ENCODE measurements around the gene IKZF2. TPM values are rescaled to one million over a fixed set of nuclear protein-coding genes. Genes with fewer than 3 reads are reported as not detected.

IKZF2 gene
- total RNA-seq, 2 experiments from 2014 or later: 20.0 to 45.1 TPM

DNA sequence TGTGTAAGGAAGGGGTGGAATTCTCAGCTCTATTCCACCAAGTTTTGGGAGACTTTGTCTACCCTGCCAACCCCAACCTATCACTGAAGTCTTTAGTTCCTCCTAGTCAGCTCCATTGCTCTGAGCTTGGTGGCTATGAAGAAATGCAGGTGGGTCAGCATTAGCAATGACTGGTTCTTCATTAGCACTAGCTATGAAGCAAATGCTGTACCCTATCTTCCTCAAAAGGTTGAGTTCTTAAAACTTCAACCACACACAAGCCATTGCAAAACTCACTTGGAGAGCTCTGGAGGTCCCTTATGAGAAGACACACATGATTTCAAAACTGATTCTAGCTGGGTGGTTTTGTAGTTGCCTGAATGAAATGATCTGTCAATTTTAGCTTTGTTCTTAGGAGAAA is 193.8 kb downstream of the IKZF2 start:
- intact Hi-C loops (cut with micrococcal nuclease; ENCODE audit: unreplicated experiment): no loop called here
- TF ChIP-seq EZH2phosphoT487 (IDR thresholded peaks at IDR 0.05; ENCODE audit: borderline replicate concordance, low read depth, low read length): no peak
- TF ChIP-seq, protein P1, sequence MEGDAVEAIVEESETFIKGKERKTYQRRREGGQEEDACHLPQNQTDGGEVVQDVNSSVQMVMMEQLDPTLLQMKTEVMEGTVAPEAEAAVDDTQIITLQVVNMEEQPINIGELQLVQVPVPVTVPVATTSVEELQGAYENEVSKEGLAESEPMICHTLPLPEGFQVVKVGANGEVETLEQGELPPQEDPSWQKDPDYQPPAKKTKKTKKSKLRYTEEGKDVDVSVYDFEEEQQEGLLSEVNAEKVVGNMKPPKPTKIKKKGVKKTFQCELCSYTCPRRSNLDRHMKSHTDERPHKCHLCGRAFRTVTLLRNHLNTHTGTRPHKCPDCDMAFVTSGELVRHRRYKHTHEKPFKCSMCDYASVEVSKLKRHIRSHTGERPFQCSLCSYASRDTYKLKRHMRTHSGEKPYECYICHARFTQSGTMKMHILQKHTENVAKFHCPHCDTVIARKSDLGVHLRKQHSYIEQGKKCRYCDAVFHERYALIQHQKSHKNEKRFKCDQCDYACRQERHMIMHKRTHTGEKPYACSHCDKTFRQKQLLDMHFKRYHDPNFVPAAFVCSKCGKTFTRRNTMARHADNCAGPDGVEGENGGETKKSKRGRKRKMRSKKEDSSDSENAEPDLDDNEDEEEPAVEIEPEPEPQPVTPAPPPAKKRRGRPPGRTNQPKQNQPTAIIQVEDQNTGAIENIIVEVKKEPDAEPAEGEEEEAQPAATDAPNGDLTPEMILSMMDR (conservative IDR thresholded peaks at IDR 0.05; ENCODE audit: low read length): no peak
- POLR2A ChIA-PET: interaction anchor here (1.1 to 2.5 kb wide), 11 partner anchors 10 to 192 kb away, joined by 3 to 9 read pairs (median 5); no protein-coding TSS in a partner anchor

DNA sequence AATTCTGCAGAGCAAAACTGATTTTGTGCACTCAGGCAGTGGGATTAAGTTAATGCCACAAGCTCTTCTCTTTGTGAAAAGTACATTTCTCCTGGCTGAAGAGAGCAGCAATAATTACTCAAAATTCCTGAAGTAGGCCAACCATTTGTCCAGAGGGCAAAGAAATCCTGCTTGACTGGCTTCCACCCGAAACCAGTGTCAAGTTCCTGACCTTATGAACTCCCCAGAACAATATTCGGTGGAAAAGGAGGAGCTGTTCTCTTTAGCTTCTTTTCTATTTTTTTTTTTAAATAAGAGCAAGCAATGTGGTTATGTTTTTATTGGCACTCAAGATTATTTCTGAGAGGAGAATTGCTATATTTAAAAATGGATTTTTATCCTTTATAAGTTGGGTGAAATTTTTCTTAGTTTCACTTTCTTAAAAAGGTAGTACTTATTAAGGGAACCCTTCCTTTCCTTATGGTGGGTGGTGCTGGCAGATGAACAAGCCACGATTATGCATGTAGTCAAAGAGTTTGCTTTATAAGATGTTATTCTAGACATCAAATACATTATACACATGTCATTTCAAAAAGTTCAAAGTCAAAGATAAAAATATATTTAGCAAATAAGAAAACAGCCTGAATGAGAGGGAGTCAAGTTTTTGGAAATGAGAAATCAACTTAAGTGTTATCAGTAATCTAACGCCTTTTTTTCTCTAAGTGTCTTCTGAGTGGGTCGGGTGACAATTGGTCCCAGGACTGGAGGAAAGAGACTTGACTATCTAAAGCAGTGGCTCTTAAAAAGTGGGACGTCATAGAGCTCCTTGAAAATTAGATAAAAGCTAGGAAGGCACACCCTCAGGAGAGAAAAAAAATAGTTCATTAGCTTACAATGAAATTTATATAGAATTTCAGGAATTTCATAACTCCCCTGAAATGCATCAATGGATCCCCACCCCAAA is 194.5 kb downstream of the IKZF2 start:
- Histone ChIP-seq H3K4me3 (ENCODE audit: low read depth, low read length, poor library complexity, severe bottlenecking) (no peak overlapping the region), H4K20me1 (ENCODE audit: insufficient read depth, low read length) (no peaks in the 10 kb centered on the region), H3K79me2 (ENCODE audit: insufficient read depth, low read depth, low read length) (no peaks in the 10 kb centered on the region), H3K9me2 (ENCODE audit: insufficient read depth, low read length) (no peaks in the 10 kb centered on the region), H3K27ac (ENCODE audit: low read depth, low read length, poor library complexity, severe bottlenecking) (no peak overlapping the region), H3K36me3 (ENCODE audit: insufficient read depth, low read length) (no peaks in the 10 kb centered on the region), H3K4me2 (ENCODE audit: low read length) (no peak overlapping the region), H2AFZ (ENCODE audit: low read length) (no peak overlapping the region), H3K9me3 (ENCODE audit: low read length) (no peaks in the 10 kb centered on the region), H3K4me1 (ENCODE audit: insufficient read depth, low read length, poor library complexity, severe bottlenecking) (no peaks in the 10 kb centered on the region)
- ChIA-PET CTCF (ENCODE audit: unreplicated experiment) (no interaction called here), POLR2A (interaction anchor here (0.6 to 2.5 kb wide), 13 partner anchors 10 to 258 kb away, joined by 3 to 9 read pairs (median 5); no protein-coding TSS in a partner anchor)
- no TSS peak for BruUV-seq (replicated peaks)
- TF ChIP-seq EZH2phosphoT487 (IDR thresholded peaks at IDR 0.05; ENCODE audit: borderline replicate concordance, low read depth, low read length): no peak
- TF ChIP-seq, protein P1 (conservative IDR thresholded peaks at IDR 0.05; ENCODE audit: low read length): no peak
- DNase-seq (ENCODE audit: low spot score): no peak
- intact Hi-C loops (cut with micrococcal nuclease; ENCODE audit: unreplicated experiment): no loop called here

More for the DNA sequence above, 193.8 kb downstream of the IKZF2 start:
- Histone ChIP-seq H3K79me2 (ENCODE audit: insufficient read depth, low read depth, low read length) (no peaks in the 10 kb centered on the region), H3K9me2 (ENCODE audit: insufficient read depth, low read length) (no peaks in the 10 kb centered on the region), H3K4me2 (ENCODE audit: low read length) (no peak overlapping the region), H3K9me3 (ENCODE audit: low read length) (no peaks in the 10 kb centered on the region), H2AFZ (ENCODE audit: low read length) (no peak overlapping the region), H4K20me1 (ENCODE audit: insufficient read depth, low read length) (no peaks in the 10 kb centered on the region), H3K4me1 (ENCODE audit: insufficient read depth, low read length, poor library complexity, severe bottlenecking) (no peaks in the 10 kb centered on the region), H3K4me3 (ENCODE audit: low read depth, low read length, poor library complexity, severe bottlenecking) (no peak overlapping the region), H3K36me3 (ENCODE audit: insufficient read depth, low read length) (no peaks in the 10 kb centered on the region), H3K27ac (ENCODE audit: low read depth, low read length, poor library complexity, severe bottlenecking) (no peak overlapping the region)
- no TSS peak for BruUV-seq (replicated peaks)
- CTCF ChIA-PET (ENCODE audit: unreplicated experiment): no interaction called here
- DNase-seq (ENCODE audit: low spot score): no peak

Data from OCI-LY7 (cell line).